Osteoblast (primary cell): ENCODE data around the gene COL4A1. TPM values are rescaled to one million over a fixed set of nuclear protein-coding genes. Genes with fewer than 3 reads are reported as not detected.

Experiments used
- DNase-seq: peaks from one replicate; pipeline ENCODE4 v3.0.0; 2011; ENCODE audit warnings: low spot score, mixed read lengths; ENCODE audit not compliant: insufficient read length; ENCODE audit errors: missing footprints
- H2AFZ ChIP-seq: 2 replicates; pipeline ENCODE4 v1.6.0; 2011; ENCODE audit warnings: mild to moderate bottlenecking, low read length
- H3K27ac ChIP-seq: 2 replicates; pipeline ENCODE4 v1.5.1; 2011; ENCODE audit warnings: mild to moderate bottlenecking, low read depth, low read length, moderate library complexity
- H3K27me3 ChIP-seq: 2 replicates; pipeline ENCODE4 v1.6.0; 2012; ENCODE audit warnings: mild to moderate bottlenecking, control low read depth, inconsistent platforms, low read length, moderate library complexity; ENCODE audit not compliant: insufficient read depth
- H3K36me3 ChIP-seq: 2 replicates; pipeline ENCODE4 v1.5.1; 2011; ENCODE audit warnings: mild to moderate bottlenecking, low read length, control low read depth, moderate library complexity; ENCODE audit not compliant: insufficient read depth
- H3K4me1 ChIP-seq: 2 replicates; pipeline ENCODE4 v1.5.1; 2011; ENCODE audit warnings: mild to moderate bottlenecking, low read length, control low read depth, moderate library complexity; ENCODE audit not compliant: insufficient read depth
- H3K4me2 ChIP-seq: 2 replicates; pipeline ENCODE4 v1.6.0; 2011; ENCODE audit warnings: mild to moderate bottlenecking, low read length; ENCODE audit not compliant: insufficient read depth
- H3K4me3 ChIP-seq: fragments of 200-600 bp; sonication (generic); 3 replicates; pipeline ENCODE4 v1.5.1; 2012; ENCODE audit warnings: mild to moderate bottlenecking, low read length, inconsistent platforms; ENCODE audit not compliant: insufficient read depth
- H3K79me2 ChIP-seq: 2 replicates; pipeline ENCODE4 v1.6.0; 2012; ENCODE audit warnings: mild to moderate bottlenecking, low read length, control low read depth, inconsistent platforms; ENCODE audit not compliant: insufficient read depth
- H3K9me3 ChIP-seq: 2 replicates; pipeline ENCODE4 v1.5.1; 2011; ENCODE audit warnings: low read depth, low read length, control low read depth
- H4K20me1 ChIP-seq: 2 replicates; pipeline ENCODE4 v1.6.0; 2012; ENCODE audit warnings: mild to moderate bottlenecking, low read length, control low read depth; ENCODE audit not compliant: insufficient read depth
- total RNA-seq: library from RNA; depleted of rRNA; stranded (reverse); fragments of >200 nt; gene quantifications from 2 replicates; pipeline ENCODE4 v1.2.3, GENCODE V29; 2012
- TF ChIP-seq, protein P1 (sequence below): IDR thresholded peaks from 2 replicates; pipeline ENCODE4 v1.5.1; 2011; ENCODE audit warnings: mild to moderate bottlenecking, low read depth, low read length, moderate library complexity; ENCODE audit errors: extremely low read depth

Gene COL4A1
- total RNA-seq, 1 donor: 412 TPM

DNA sequence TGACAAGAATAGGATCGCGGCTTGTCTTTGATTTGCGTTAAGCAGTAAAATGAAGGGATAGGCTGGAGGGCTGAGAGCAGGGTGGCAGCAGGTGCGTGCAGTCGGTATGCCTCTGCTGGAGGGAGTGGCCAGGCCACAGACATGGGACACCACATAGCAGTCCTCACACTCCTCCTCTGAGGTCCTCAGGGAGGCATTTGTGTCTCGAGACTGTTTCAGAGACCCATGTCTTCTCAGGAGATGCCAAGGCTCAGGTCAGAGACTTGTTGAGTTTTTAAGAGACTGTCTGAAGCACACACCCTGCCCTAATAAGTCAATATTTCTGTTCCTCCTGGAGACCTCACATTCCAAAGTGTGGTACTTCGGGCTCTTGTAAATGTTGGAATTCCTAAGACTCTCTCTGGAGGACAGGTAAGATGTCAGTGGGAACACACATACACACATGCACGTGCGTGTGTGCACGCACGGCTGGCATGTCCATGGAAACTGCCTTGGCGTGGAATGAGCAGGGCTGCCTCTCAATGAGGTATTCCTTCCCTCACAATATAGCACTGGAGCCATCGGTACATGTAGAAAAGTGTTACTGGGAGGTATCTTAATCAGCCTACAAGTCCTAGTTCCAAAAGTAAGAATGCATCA is 46.5 kb upstream of the COL4A1 start:
- Histone ChIP-seq H4K20me1 (peaks cover 33% of the 10 kb centered on the region), H3K79me2 (peaks cover 78% of the 10 kb centered on the region)
- TF ChIP-seq, protein P1, sequence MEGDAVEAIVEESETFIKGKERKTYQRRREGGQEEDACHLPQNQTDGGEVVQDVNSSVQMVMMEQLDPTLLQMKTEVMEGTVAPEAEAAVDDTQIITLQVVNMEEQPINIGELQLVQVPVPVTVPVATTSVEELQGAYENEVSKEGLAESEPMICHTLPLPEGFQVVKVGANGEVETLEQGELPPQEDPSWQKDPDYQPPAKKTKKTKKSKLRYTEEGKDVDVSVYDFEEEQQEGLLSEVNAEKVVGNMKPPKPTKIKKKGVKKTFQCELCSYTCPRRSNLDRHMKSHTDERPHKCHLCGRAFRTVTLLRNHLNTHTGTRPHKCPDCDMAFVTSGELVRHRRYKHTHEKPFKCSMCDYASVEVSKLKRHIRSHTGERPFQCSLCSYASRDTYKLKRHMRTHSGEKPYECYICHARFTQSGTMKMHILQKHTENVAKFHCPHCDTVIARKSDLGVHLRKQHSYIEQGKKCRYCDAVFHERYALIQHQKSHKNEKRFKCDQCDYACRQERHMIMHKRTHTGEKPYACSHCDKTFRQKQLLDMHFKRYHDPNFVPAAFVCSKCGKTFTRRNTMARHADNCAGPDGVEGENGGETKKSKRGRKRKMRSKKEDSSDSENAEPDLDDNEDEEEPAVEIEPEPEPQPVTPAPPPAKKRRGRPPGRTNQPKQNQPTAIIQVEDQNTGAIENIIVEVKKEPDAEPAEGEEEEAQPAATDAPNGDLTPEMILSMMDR: no peak

DNA sequence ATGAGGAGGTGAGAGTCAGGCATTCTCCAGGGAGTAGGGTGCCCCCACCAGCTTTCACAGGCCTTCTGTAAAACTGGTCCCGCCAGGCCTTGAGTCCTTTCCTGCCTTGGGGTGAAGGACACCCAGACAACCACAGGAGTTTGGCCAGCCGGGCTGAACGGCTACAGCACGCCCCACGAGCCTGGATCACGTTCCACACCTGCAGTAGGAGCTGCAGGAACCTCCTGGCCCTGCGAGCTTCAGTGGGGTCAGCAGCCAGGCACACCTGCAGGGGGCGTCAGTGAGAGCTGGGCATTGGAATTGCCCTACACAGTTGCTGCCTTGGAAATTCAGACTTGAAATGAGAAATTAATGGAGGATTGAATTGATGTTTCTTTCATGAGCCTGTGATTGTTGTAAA is 45.8 kb upstream of the COL4A1 start:
- H4K20me1 ChIP-seq: peaks cover 33% of the 10 kb centered on the region
- H3K79me2 ChIP-seq: peaks cover 74% of the 10 kb centered on the region

More for the DNA sequence above, 46.5 kb upstream of the COL4A1 start:
- Histone ChIP-seq H3K4me2 (no peak overlapping the region), H3K27me3 (no peaks in the 10 kb centered on the region), H3K36me3 (peaks cover 39% of the 10 kb centered on the region), H3K27ac (no peak overlapping the region), H3K4me3 (no peak overlapping the region), H3K9me3 (no peaks in the 10 kb centered on the region), H3K4me1 (peaks cover 4% of the 10 kb centered on the region), H2AFZ (no peak overlapping the region)
- no peak for DNase-seq

DNA sequence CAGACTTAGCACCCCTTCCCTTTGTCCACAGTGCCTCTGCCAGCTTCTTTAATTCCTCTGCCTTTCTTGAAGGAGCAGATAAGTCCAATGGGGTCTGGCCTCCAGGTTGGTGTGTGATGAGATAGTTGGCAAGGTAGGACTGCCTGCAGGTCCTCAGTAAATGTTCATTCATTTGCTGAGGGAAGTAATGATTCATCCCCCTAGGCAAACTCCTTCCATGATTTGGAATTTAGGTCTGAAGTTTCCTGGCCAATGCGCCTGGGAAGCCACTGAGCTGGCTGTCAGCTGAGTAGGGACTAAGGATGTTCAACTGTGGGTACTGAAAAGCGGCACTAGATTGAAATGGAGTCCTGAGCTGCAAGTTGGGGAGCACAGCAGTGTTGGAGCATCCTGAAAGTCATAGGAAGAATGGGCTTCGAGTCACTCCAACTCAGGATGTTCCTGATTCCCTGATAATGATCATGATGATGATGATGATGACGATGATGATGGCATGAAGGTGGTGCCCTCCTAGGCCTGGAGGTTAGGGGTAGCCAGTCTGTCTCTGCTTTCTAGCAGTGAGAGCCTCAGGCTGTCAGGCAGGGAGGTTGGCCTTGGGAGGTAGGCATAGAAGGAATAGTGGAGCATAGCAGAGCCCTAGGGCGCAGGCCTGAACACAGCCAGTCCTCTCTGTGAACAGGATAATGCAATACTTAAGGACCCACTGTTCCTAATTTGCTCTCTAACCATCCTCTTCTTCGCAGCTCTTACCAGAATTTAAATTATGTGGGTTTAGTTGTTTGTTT is 44.9 kb upstream of the COL4A1 start:
- H3K4me1 ChIP-seq: peaks cover 19% of the 10 kb centered on the region
- H4K20me1 ChIP-seq: peaks cover 40% of the 10 kb centered on the region
- no peak overlapping the region for H3K4me2 ChIP-seq
- no peaks in the 10 kb centered on the region for H3K9me3 ChIP-seq
- no peak for DNase-seq
- peaks cover 73% of the 10 kb centered on the region for H3K79me2 ChIP-seq
- no peak overlapping the region for H2AFZ ChIP-seq
- peaks cover 23% of the 10 kb centered on the region for H3K36me3 ChIP-seq
- no peak overlapping the region for H3K4me3 ChIP-seq
- H3K27me3 ChIP-seq: no peaks in the 10 kb centered on the region
- TF ChIP-seq, protein P1: no peak
- no peak overlapping the region for H3K27ac ChIP-seq

More for the DNA sequence above, 45.8 kb upstream of the COL4A1 start:
- no peak for DNase-seq
- no peaks in the 10 kb centered on the region for H3K9me3 ChIP-seq
- H3K4me1 ChIP-seq: peaks cover 10% of the 10 kb centered on the region
- H3K4me2 ChIP-seq: no peak overlapping the region
- H3K4me3 ChIP-seq: no peak overlapping the region
- TF ChIP-seq, protein P1: peak; percentile 33
- H3K27me3 ChIP-seq: no peaks in the 10 kb centered on the region
- peaks cover 32% of the 10 kb centered on the region for H3K36me3 ChIP-seq
- H2AFZ ChIP-seq: no peak overlapping the region
- H3K27ac ChIP-seq: no peak overlapping the region

DNA sequence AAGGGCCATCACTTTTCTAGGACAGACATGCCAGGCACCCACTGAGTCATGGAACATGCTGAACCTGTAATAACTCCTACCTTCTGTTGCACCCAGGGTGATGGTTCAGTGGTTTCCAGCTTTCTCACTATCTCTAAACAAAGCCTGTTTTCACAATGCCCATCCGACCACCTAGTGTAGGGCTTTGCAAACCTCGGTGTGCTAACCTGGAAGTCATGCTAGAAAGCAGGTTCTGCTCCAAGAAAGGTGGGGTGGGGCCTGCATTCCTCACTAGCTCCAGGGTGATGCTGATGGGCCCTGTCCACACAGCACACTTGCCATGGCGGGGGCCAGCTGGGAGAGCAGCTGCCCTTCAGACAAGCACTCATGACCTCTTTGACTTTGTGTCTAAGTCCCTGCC is 43.6 kb upstream of the COL4A1 start:
- H3K27me3 ChIP-seq: no peaks in the 10 kb centered on the region
- DNase-seq: no peak
- no peak overlapping the region for H2AFZ ChIP-seq
- H3K4me2 ChIP-seq: no peak overlapping the region
- peaks cover 29% of the 10 kb centered on the region for H3K36me3 ChIP-seq
- H3K4me1 ChIP-seq: peaks cover 25% of the 10 kb centered on the region
- H3K27ac ChIP-seq: no peak overlapping the region
- TF ChIP-seq, protein P1: no peak
- no peaks in the 10 kb centered on the region for H3K9me3 ChIP-seq
- no peak overlapping the region for H3K4me3 ChIP-seq
- H4K20me1 ChIP-seq: peaks cover 34% of the 10 kb centered on the region
- peaks cover 71% of the 10 kb centered on the region for H3K79me2 ChIP-seq
